ENCODE measurements around the gene DDX59.
"Not testable (repeated sequence)": the region's sequence is repeated elsewhere in the genome, so short reads cannot be mapped to it uniquely, and the experiment has no call there.

Gene DDX59

GRCh38 chr1:200670242-200671118, 773 bp upstream of the DDX59 start:
- no peak for DNase-seq

- no peak for DNase-seq
Measured at GRCh38 chr1:200668514-200669313, 993 bp downstream of the DDX59 start.

GRCh38 chr1:200666309-200666708, 3.4 kb downstream of the DDX59 start:
- DNase-seq, result no peak

GRCh38 chr1:200665861-200666260, 3.8 kb downstream of the DDX59 start:
- no peak for DNase-seq

- no peak for DNase-seq
Measured at GRCh38 chr1:200660719-200661118, 9.0 kb downstream of the DDX59 start.

- no peak for DNase-seq
Measured at GRCh38 chr1:200659269-200659668, 10.4 kb downstream of the DDX59 start.

GRCh38 chr1:200658037-200658818, 11.5 kb downstream of the DDX59 start:
- no peak for DNase-seq

- DNase-seq, result no peak
Measured at GRCh38 chr1:200654660-200655059, 15.0 kb downstream of the DDX59 start.

- no peak for DNase-seq
Measured at GRCh38 chr1:200653022-200653462, 16.7 kb downstream of the DDX59 start.

- DNase-seq, result no peak
Measured at GRCh38 chr1:200652378-200652777, 17.3 kb downstream of the DDX59 start.

- DNase-seq, result no peak
Measured at GRCh38 chr1:200646515-200646914, 23.2 kb downstream of the DDX59 start.

- DNase-seq, result no peak
Measured at GRCh38 chr1:200644021-200644420, 25.7 kb downstream of the DDX59 start.

- DNase-seq, result no peak
Measured at GRCh38 chr1:200642481-200642880, 27.2 kb downstream of the DDX59 start.

GRCh38 chr1:200640963-200641401, 28.7 kb downstream of the DDX59 start:
- DNase-seq, result no peak

- no peak for DNase-seq
Measured at GRCh38 chr1:200640373-200640962, 29.2 kb downstream of the DDX59 start.

- no peak for DNase-seq
Measured at GRCh38 chr1:200638073-200638472, 31.6 kb downstream of the DDX59 start.

- no peak for DNase-seq
Measured at GRCh38 chr1:200636681-200637080, 33.0 kb downstream of the DDX59 start.

GRCh38 chr1:200634261-200635122, 35.2 kb downstream of the DDX59 start:
- no peak for DNase-seq

- DNase-seq, result no peak
Measured at GRCh38 chr1:200631375-200631774, 38.3 kb downstream of the DDX59 start.

GRCh38 chr1:200630515-200630899, 39.2 kb downstream of the DDX59 start:
- not testable (repeated sequence) for DNase-seq

- no peak for DNase-seq
Measured at GRCh38 chr1:200629876-200630514, 39.7 kb downstream of the DDX59 start.

Measured in activated CD4-positive, CD25-positive, alpha-beta regulatory T cell (primary cell).